DOHH2 (cell line): ENCODE data around the gene UBA5.

Experiments used
- EZH2phosphoT487 ChIP-seq: fragments of 200-600 bp; sonication (generic); IDR thresholded peaks from 2 replicates; pipeline ENCODE4 v1.6.1; 2017; ENCODE audit warnings: borderline replicate concordance, mild to moderate bottlenecking, antibody characterized with exemption, low read length, moderate library complexity, mixed read lengths
- TF ChIP-seq, protein P1 (sequence below): fragments of 200-600 bp; sonication (generic); IDR thresholded peaks from one replicate; pipeline ENCODE4 v1.5.1; 2014; ENCODE audit warnings: antibody characterized with exemption, mild to moderate bottlenecking, low read depth, low read length; ENCODE audit not compliant: poor library complexity, severe bottlenecking

DNA sequence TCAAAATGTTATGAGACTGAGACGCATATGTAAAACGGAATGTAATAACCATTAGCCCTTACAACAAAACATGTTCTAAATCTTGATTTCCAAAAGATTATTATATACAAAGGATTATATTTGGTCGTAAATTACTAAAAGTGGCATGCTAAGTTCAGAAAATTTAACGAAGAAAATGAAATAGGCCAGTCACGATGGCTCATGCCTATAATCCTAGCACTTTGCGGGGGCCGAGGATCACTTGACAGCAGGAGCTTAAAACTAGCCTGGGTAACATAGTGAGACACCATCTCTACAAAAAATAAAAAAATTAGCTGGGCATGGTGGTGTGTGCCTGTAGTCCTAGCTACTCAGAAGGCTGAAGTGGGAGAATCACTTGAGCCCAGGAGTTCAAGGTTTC, 29.5 kb upstream of the UBA5 start:
- TF ChIP-seq, protein P1, sequence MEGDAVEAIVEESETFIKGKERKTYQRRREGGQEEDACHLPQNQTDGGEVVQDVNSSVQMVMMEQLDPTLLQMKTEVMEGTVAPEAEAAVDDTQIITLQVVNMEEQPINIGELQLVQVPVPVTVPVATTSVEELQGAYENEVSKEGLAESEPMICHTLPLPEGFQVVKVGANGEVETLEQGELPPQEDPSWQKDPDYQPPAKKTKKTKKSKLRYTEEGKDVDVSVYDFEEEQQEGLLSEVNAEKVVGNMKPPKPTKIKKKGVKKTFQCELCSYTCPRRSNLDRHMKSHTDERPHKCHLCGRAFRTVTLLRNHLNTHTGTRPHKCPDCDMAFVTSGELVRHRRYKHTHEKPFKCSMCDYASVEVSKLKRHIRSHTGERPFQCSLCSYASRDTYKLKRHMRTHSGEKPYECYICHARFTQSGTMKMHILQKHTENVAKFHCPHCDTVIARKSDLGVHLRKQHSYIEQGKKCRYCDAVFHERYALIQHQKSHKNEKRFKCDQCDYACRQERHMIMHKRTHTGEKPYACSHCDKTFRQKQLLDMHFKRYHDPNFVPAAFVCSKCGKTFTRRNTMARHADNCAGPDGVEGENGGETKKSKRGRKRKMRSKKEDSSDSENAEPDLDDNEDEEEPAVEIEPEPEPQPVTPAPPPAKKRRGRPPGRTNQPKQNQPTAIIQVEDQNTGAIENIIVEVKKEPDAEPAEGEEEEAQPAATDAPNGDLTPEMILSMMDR, result no peak
- no peak for TF ChIP-seq EZH2phosphoT487
